Measurements from ENCODE around the gene SMARCA2. TPM values are rescaled to one million over a fixed set of nuclear protein-coding genes. Genes with fewer than 3 reads are reported as not detected.

SMARCA2 gene
- total and polyA plus RNA-seq, 2 donors (not counting 1 experiment from before 2014, with no cell fraction given), result 75.3 to 250 TPM

GRCh38 chr9:2060424-2060823 lies 45.3 kb downstream of the SMARCA2 start:
- peaks cover 1% of the 10 kb centered on the region for H3K4me1 Mint-ChIP-seq
- H3K9me3 Mint-ChIP-seq (ENCODE audit: insufficient read depth), result no peaks in the 10 kb centered on the region
- ATAC-seq (ENCODE audit: low read depth) (no peak), DNase-seq (no peak)
- Histone ChIP-seq H3K79me2 (ENCODE audit: control insufficient read depth, insufficient read depth, low read length) (peaks cover 9% of the 10 kb centered on the region), H3K27me3 (replicated peaks in 1 of 4; ENCODE audit: control extremely low read depth in 1 of 4, control insufficient read depth in 3 of 4, insufficient read depth in 4 of 4, low read length in 3 of 4) (no peaks in the 10 kb centered on the region), H3K4me3 (ENCODE audit: control extremely low read depth in 1 of 5, extremely low read depth in 1 of 5, insufficient read depth in 1 of 5, low read depth in 2 of 5, low read length in 4 of 5) (no peak overlapping the region), H4K20me1 (ENCODE audit: control insufficient read depth, insufficient read depth, low read length, poor library complexity, severe bottlenecking) (peaks cover 9% of the 10 kb centered on the region), H3K27ac (ENCODE audit: low read length in 2 of 2) (no peak overlapping the region), H2AFZ (ENCODE audit: insufficient read depth, low read depth, low read length, poor library complexity, severe bottlenecking) (no peak overlapping the region), H3K4me2 (replicated peaks; ENCODE audit: low read depth, low read length, poor library complexity, severe bottlenecking) (no peak overlapping the region), H3K9me3 (ENCODE audit: control extremely low read depth in 1 of 3, control insufficient read depth in 2 of 3, insufficient read depth in 1 of 3, low read length in 2 of 3) (no peaks in the 10 kb centered on the region), H3K36me3 (replicated peaks in 1 of 2; ENCODE audit: control extremely low read depth in 1 of 2, control insufficient read depth in 1 of 2, extremely low read depth in 1 of 2, insufficient read depth in 2 of 2, low read length in 1 of 2) (peaks cover 15 to 79% of the 10 kb centered on the region in 2 experiments), H3K9ac (ENCODE audit: low read length) (no peak overlapping the region), H3K4me1 (ENCODE audit: control insufficient read depth in 2 of 2, insufficient read depth in 2 of 2, low read length in 2 of 2) (no peaks in the 10 kb centered on the region)
- POLR2A ChIA-PET, result no interaction called here
- intact Hi-C loops (cut with micrococcal nuclease), result no loop called here
- WGBS (ENCODE audit: insufficient coverage), result 100% methylated on average over 2 of the region's 4 CpGs
- H3K27ac Mint-ChIP-seq, result no peak overlapping the region
- no peaks in the 10 kb centered on the region for H3K27me3 Mint-ChIP-seq
- no peak overlapping the region for H3K4me3 Mint-ChIP-seq
- TF ChIP-seq EZH2 (IDR thresholded peaks at IDR 0.05; ENCODE audit: borderline replicate concordance, insufficient read depth, low read depth, low read length, poor library complexity, severe bottlenecking), result no peak
- CTCF ChIA-PET, result no interaction called here

- POLR2A ChIA-PET, result no interaction called here
- H3K4me3 Mint-ChIP-seq, result no peak overlapping the region
- H2AFZ ChIP-seq (ENCODE audit: insufficient read depth, low read depth, low read length, poor library complexity, severe bottlenecking), result no peak overlapping the region
- H4K20me1 ChIP-seq (ENCODE audit: control insufficient read depth, insufficient read depth, low read length, poor library complexity, severe bottlenecking), result no peaks in the 10 kb centered on the region
- no peak for ATAC-seq (ENCODE audit: low read depth)
- no peak overlapping the region for H3K27ac ChIP-seq (ENCODE audit: low read length in 2 of 2)
- no peaks in the 10 kb centered on the region for H3K9me3 Mint-ChIP-seq (ENCODE audit: insufficient read depth)
- TF ChIP-seq CTCF (IDR thresholded peaks at IDR 0.05) (no peak), EZH2 (IDR thresholded peaks at IDR 0.05; ENCODE audit: borderline replicate concordance, insufficient read depth, low read depth, low read length, poor library complexity, severe bottlenecking) (no peak)
- H3K4me2 ChIP-seq (replicated peaks; ENCODE audit: low read depth, low read length, poor library complexity, severe bottlenecking), result no peak overlapping the region
- intact Hi-C loops (cut with micrococcal nuclease), result no loop called here
- no peaks in the 10 kb centered on the region for H3K4me1 Mint-ChIP-seq
- no peaks in the 10 kb centered on the region for H3K4me1 ChIP-seq (ENCODE audit: control insufficient read depth in 2 of 2, insufficient read depth in 2 of 2, low read length in 2 of 2)
- peaks cover 6 to 45% of the 10 kb centered on the region in 2 experiments for H3K36me3 ChIP-seq (replicated peaks in 1 of 2; ENCODE audit: control extremely low read depth in 1 of 2, control insufficient read depth in 1 of 2, extremely low read depth in 1 of 2, insufficient read depth in 2 of 2, low read length in 1 of 2)
- no peak overlapping the region for H3K9ac ChIP-seq (ENCODE audit: low read length)
- no peak overlapping the region for H3K27ac Mint-ChIP-seq
- no peak overlapping the region for H3K4me3 ChIP-seq (ENCODE audit: control extremely low read depth in 1 of 5, extremely low read depth in 1 of 5, insufficient read depth in 1 of 5, low read depth in 2 of 5, low read length in 4 of 5)
- H3K9me3 ChIP-seq (ENCODE audit: control extremely low read depth in 1 of 3, control insufficient read depth in 2 of 3, insufficient read depth in 1 of 3, low read length in 2 of 3), result no peaks in the 10 kb centered on the region
- CTCF ChIA-PET, result interaction anchor here (0.7 to 3.4 kb wide), 3 partner anchors 11 to 126 kb away, joined by 4 to 14 read pairs (median 4); no protein-coding TSS in a partner anchor
- WGBS (ENCODE audit: insufficient coverage), result 90% methylated on average over 2 of the region's 3 CpGs
- H3K79me2 ChIP-seq (ENCODE audit: control insufficient read depth, insufficient read depth, low read length), result no peaks in the 10 kb centered on the region
- no peaks in the 10 kb centered on the region for H3K27me3 ChIP-seq (replicated peaks in 1 of 4; ENCODE audit: control extremely low read depth in 1 of 4, control insufficient read depth in 3 of 4, insufficient read depth in 4 of 4, low read length in 3 of 4)
- DNase-seq, result no peak
- H3K27me3 Mint-ChIP-seq, result no peaks in the 10 kb centered on the region
Measured at GRCh38 chr9:2065704-2066103, 50.6 kb downstream of the SMARCA2 start.
